ENCODE results near the gene LENG9. TPM values are rescaled to one million over a fixed set of nuclear protein-coding genes. Genes with fewer than 3 reads are reported as not detected.

Gene LENG9
- total and polyA plus RNA-seq, 2 experiments from 2014 or later = 0.59 to 7.9 TPM

DNA sequence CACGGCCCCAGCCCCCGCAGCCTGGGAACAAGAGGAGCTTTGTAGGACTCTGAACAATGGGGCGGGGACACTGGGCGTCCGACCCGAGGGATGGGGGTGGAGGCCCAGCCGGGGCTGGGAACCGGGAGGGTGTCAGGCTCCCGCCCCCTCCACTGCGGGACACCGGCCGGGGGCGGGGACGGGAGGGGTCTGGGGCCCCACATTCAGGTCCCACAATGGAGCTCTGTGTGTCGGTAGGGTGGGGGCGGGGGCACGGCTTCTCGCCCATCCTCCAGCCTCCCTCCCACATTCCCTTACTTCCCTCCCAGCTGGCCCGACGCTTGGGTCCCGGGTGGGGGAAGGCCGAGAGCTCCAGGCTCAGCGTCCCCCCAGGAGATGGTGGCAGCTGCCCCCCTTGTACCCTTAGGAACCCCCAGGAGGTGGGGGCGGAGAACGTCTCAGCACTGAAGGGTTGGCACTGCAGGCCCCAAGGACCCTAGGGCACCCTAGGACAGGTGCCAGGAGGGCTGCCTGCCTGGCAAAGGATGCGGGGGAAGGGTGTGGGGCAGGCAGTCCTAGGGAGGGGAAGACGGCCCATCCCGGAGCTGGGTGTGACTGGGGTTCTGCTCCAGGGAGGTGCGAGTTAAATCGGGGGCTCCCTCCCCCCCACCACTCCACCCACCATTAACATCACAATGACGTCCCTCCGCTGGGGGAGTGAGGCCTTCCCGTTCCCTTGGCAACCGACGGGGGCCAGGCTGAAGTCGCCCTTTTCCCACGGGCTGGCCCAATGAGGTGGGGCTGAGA is 43.0 kb downstream of the LENG9 start:
- no peaks in the 10 kb centered on the region for H3K9me2 ChIP-seq (replicated peaks; ENCODE audit: insufficient read depth)
- H3K27ac ChIP-seq = peak overlapping the region; percentile 60
- peaks cover 33% of the 10 kb centered on the region for H3K27me3 ChIP-seq
- H3K9me3 ChIP-seq (ENCODE audit: low read depth) = no peaks in the 10 kb centered on the region
- WGBS (ENCODE audit: low lambda C conversion rate, missing lambda C conversion rate) = 6% methylated on average over 19 of the region's 37 CpGs
- no peaks in the 10 kb centered on the region for H4K20me1 ChIP-seq (ENCODE audit: insufficient read depth, poor library complexity, severe bottlenecking)
- no peak overlapping the region for H3K4me3 ChIP-seq
- no peaks in the 10 kb centered on the region for H3K36me3 ChIP-seq (replicated peaks; ENCODE audit: insufficient read depth, low read depth)
- DNase-seq (ENCODE audit: low spot score) = peak; percentile 76
- H3K4me2 ChIP-seq = peak overlapping the region; percentile 72
- H2AFZ ChIP-seq = no peak overlapping the region
- H3K4me1 ChIP-seq (ENCODE audit: insufficient read depth) = peaks cover 10% of the 10 kb centered on the region
- H3K79me2 ChIP-seq = no peaks in the 10 kb centered on the region
- TF ChIP-seq EZH2 (IDR thresholded peaks at IDR 0.05; ENCODE audit: borderline replicate concordance) (no peak), EZH2phosphoT487 (IDR thresholded peaks at IDR 0.05; ENCODE audit: low read depth, severe bottlenecking, unreplicated experiment) (no peak)
- TF ChIP-seq, protein P1, sequence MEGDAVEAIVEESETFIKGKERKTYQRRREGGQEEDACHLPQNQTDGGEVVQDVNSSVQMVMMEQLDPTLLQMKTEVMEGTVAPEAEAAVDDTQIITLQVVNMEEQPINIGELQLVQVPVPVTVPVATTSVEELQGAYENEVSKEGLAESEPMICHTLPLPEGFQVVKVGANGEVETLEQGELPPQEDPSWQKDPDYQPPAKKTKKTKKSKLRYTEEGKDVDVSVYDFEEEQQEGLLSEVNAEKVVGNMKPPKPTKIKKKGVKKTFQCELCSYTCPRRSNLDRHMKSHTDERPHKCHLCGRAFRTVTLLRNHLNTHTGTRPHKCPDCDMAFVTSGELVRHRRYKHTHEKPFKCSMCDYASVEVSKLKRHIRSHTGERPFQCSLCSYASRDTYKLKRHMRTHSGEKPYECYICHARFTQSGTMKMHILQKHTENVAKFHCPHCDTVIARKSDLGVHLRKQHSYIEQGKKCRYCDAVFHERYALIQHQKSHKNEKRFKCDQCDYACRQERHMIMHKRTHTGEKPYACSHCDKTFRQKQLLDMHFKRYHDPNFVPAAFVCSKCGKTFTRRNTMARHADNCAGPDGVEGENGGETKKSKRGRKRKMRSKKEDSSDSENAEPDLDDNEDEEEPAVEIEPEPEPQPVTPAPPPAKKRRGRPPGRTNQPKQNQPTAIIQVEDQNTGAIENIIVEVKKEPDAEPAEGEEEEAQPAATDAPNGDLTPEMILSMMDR (IDR thresholded peaks at IDR 0.05; ENCODE audit: poor library complexity) = no peak

DNA sequence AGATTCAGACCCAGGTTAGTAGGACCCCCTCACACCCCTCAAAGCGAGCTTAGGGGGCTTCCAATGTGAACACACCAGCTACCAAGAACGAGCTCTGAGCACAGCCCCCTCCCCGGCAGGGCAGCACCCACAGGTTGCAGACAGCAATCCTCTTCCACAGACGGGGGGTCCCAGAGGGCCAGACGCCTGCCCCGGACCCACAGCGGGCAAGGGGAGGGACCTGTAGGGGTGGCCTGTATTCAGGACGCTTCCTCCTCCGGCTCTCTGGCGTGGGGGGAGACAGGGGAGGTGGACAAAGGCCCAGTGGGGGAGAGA is 43.6 kb downstream of the LENG9 start:
- DNase-seq (ENCODE audit: low spot score) = no peak
- no peaks in the 10 kb centered on the region for H3K9me2 ChIP-seq (replicated peaks; ENCODE audit: insufficient read depth)
- H3K79me2 ChIP-seq = no peaks in the 10 kb centered on the region
- TF ChIP-seq EZH2 (IDR thresholded peaks at IDR 0.05; ENCODE audit: borderline replicate concordance) (no peak), EZH2phosphoT487 (IDR thresholded peaks at IDR 0.05; ENCODE audit: low read depth, severe bottlenecking, unreplicated experiment) (no peak)
- TF ChIP-seq, protein P1 (IDR thresholded peaks at IDR 0.05; ENCODE audit: poor library complexity) = no peak
- no peak overlapping the region for H3K4me3 ChIP-seq
- peaks cover 10% of the 10 kb centered on the region for H3K4me1 ChIP-seq (ENCODE audit: insufficient read depth)
- no peaks in the 10 kb centered on the region for H3K36me3 ChIP-seq (replicated peaks; ENCODE audit: insufficient read depth, low read depth)
- no peaks in the 10 kb centered on the region for H4K20me1 ChIP-seq (ENCODE audit: insufficient read depth, poor library complexity, severe bottlenecking)
- peak overlapping the region; percentile 42 for H3K27ac ChIP-seq
- peaks cover 37% of the 10 kb centered on the region for H3K27me3 ChIP-seq
- H3K9me3 ChIP-seq (ENCODE audit: low read depth) = no peaks in the 10 kb centered on the region
- no peak overlapping the region for H2AFZ ChIP-seq
- peak overlapping the region; percentile 72 for H3K4me2 ChIP-seq
- WGBS (ENCODE audit: low lambda C conversion rate, missing lambda C conversion rate) = 25% methylated on average over 10 of the region's 10 CpGs

DNA sequence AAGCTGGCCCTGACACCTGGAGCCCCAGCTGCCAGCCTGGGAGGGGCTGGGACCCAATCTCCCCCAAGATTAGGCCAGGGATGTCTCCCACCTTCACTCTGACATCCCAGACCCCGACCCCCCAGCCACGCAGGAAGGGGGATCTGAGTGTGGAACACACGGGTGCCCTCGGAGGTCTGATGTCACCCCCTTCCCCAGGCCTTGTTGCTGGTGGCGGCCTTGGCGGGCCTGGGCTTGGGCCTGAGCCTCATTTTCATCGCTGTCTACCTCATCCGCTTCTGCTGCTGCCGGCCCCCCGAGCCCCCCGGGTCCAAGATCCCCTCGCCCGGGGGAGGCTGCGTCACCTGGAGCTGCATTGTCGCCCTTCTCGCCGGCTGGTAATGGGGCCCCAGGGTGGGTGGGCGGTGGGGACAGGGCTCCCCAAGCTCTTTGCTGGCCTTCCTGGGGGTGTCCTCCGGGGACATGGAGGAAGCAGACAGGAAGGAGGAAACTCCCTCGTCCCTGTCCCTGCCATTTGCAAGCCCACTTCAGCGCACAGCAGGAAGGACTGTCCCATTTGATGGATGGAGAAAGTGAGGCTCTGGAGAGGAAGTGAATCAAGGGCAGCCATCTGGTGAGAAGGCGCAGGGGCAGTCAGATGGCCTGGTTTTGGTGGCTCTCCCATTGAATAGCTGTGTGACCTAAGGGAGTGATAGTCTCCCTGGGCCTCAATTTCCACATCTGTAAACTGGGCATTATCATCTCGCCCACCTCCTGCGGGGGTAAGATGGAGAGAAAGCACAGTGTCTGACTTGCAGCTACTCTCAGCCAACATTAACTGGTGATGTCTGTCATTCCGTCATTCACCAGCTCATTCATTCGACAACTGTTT is 44.4 kb downstream of the LENG9 start:
- Histone ChIP-seq H3K4me2 (no peak overlapping the region), H3K4me3 (no peak overlapping the region), H3K9me2 (replicated peaks; ENCODE audit: insufficient read depth) (no peaks in the 10 kb centered on the region), H3K4me1 (ENCODE audit: insufficient read depth) (peaks cover 10% of the 10 kb centered on the region), H3K79me2 (no peaks in the 10 kb centered on the region), H3K36me3 (replicated peaks; ENCODE audit: insufficient read depth, low read depth) (no peaks in the 10 kb centered on the region), H3K27me3 (peaks cover 46% of the 10 kb centered on the region), H4K20me1 (ENCODE audit: insufficient read depth, poor library complexity, severe bottlenecking) (no peaks in the 10 kb centered on the region), H3K9me3 (ENCODE audit: low read depth) (no peaks in the 10 kb centered on the region), H3K27ac (no peak overlapping the region), H2AFZ (no peak overlapping the region)
- DNase-seq (ENCODE audit: low spot score) = no peak
- TF ChIP-seq EZH2phosphoT487 (IDR thresholded peaks at IDR 0.05; ENCODE audit: low read depth, severe bottlenecking, unreplicated experiment) (no peak), EZH2 (IDR thresholded peaks at IDR 0.05; ENCODE audit: borderline replicate concordance) (no peak)
- TF ChIP-seq, protein P1 (IDR thresholded peaks at IDR 0.05; ENCODE audit: poor library complexity) = no peak
- 89% methylated on average over 11 of the region's 26 CpGs for WGBS (ENCODE audit: low lambda C conversion rate, missing lambda C conversion rate)

Data from hepatocyte (in vitro differentiated cells).